ENCODE data around the gene EMD. TPM values are rescaled to one million over a fixed set of nuclear protein-coding genes. Genes with fewer than 3 reads are reported as not detected.
A peak's percentile ranks its signal among the peaks of the same experiment; 100 is the strongest.

The EMD gene
- total and polyA plus RNA-seq, 2 donors (not counting 1 experiment from before 2014, with no cell fraction given), result 26.4 to 72.1 TPM

DNA sequence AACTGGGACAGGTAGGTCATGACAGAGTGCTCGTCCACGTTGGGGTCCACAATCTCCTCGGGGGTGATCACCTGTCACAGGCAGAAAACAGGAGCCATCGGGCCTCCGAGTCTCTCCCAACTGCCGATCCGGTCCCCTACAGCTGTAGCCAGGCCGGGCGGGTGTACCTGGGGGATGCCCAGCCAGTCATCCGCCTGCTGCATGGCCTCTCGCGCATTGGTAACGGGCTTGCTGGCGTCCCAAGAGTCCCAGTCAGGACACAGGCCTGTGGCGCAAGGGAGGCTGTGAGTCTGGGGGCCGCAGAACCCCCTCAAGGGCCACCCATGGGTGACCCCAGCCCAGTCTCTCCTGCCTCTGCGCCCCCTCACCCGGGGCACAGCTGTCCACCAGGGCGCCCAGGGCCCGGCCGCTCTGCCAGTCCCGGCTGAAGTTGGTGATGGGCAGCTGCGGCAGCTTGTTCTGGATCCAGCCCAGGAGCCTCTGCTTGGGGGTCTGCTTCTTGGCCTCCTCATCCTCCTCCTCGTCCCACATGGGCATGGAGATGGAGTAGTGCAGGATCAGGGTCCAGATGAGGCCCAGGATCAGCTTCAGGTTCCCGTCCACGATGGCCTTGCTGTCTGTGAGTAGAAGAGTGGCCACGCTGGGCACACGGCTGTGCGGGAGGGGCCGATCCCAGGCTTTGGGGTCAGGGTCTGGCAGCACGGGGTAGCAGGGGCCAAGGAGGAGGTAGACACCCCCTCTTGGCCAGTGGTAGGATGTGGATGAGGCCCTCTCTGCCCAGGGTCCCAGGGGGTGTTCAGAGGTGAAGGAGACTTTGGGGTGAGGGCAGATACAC lies 11.4 kb upstream of the EMD start:
- H4K20me1 ChIP-seq (ENCODE audit: control insufficient read depth, extremely low read depth, insufficient read depth, low read length), result no peaks in the 10 kb centered on the region
- H3K9me3 ChIP-seq (ENCODE audit: control insufficient read depth, insufficient read depth, low read depth, low read length), result no peaks in the 10 kb centered on the region
- H2AFZ ChIP-seq (ENCODE audit: low read length), result no peak overlapping the region
- no peak for DNase-seq (ENCODE audit: low read depth in 2 of 2)
- TF ChIP-seq EZH2 (IDR thresholded peaks at IDR 0.05; ENCODE audit: low read length, missing control alignments), result no peak
- TF ChIP-seq, protein P1, sequence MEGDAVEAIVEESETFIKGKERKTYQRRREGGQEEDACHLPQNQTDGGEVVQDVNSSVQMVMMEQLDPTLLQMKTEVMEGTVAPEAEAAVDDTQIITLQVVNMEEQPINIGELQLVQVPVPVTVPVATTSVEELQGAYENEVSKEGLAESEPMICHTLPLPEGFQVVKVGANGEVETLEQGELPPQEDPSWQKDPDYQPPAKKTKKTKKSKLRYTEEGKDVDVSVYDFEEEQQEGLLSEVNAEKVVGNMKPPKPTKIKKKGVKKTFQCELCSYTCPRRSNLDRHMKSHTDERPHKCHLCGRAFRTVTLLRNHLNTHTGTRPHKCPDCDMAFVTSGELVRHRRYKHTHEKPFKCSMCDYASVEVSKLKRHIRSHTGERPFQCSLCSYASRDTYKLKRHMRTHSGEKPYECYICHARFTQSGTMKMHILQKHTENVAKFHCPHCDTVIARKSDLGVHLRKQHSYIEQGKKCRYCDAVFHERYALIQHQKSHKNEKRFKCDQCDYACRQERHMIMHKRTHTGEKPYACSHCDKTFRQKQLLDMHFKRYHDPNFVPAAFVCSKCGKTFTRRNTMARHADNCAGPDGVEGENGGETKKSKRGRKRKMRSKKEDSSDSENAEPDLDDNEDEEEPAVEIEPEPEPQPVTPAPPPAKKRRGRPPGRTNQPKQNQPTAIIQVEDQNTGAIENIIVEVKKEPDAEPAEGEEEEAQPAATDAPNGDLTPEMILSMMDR (conservative IDR thresholded peaks at IDR 0.05 in 1 of 2, IDR thresholded peaks at IDR 0.05 in 1 of 2; ENCODE audit: low read depth in 1 of 2, low read length in 2 of 2), result no peak
- peaks cover 36% of the 10 kb centered on the region for H3K36me3 ChIP-seq (ENCODE audit: control insufficient read depth, insufficient read depth, low read length)
- peak overlapping the region; percentile 85 for H3K9ac ChIP-seq (ENCODE audit: insufficient read depth, low read length)
- H3K27ac ChIP-seq (ENCODE audit: insufficient read depth, low read length), result peak overlapping the region; percentile 92
- peak overlapping the region; percentile 26 to 86 (median 66) for H3K4me3 ChIP-seq (replicated peaks in 1 of 4; ENCODE audit: control extremely low read depth in 1 of 4, insufficient read depth in 1 of 4, low read depth in 3 of 4, low read length in 4 of 4)
- no peaks in the 10 kb centered on the region for H3K27me3 ChIP-seq (ENCODE audit: control insufficient read depth, insufficient read depth, low read length)
- peaks cover 80% of the 10 kb centered on the region for H3K79me2 ChIP-seq (ENCODE audit: control insufficient read depth, insufficient read depth, low read length)
- peak overlapping the region; percentile 80 for H3K4me2 ChIP-seq (ENCODE audit: extremely low read depth, insufficient read depth, low read length)
- H3K4me1 ChIP-seq (ENCODE audit: control insufficient read depth, extremely low read depth, insufficient read depth, low read length), result peaks cover 6% of the 10 kb centered on the region

DNA sequence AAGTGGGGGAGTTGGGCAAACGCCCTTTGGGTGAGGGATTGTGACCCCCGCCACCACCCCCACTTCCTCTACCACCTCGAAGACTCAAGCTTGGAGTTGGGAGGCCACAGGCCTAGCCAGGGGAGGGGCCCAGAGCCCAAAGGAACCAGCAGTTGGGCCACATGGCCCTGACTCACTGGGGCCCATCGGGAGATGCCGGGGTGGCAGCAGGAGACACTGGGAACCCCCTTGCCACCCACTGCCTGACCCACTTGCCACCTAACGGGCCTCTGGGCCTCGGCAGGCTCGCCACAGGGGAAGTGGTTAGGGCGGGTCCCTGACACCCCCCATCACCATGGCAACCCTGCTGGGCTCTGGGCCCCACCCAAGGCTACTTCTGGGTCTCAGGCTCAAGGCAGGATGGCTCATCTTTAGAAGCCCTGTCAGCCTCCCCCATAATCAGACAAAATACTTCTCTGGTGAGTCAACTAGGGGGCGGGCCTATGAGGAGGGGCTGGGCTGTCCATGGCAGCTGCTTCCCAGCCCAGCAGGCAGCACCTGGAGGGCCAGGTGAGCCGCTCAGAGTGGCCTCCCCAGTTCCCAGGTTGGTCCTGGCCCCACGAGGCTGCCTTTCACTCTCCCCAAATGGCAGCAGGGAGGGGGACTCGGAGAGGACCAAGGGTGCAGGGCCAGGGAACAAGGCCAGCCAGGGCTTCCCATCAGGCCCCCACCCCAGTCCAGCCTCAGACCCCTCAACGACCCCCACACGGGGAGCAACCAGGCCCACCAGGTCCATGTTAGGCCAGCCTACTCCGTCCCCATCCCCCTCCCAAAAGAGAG lies 10.3 kb upstream of the EMD start:
- H4K20me1 ChIP-seq (ENCODE audit: control insufficient read depth, extremely low read depth, insufficient read depth, low read length), result no peaks in the 10 kb centered on the region
- peaks cover 77% of the 10 kb centered on the region for H3K79me2 ChIP-seq (ENCODE audit: control insufficient read depth, insufficient read depth, low read length)

More for the DNA sequence above, 10.3 kb upstream of the EMD start:
- H3K4me3 ChIP-seq (replicated peaks in 1 of 4; ENCODE audit: control extremely low read depth in 1 of 4, insufficient read depth in 1 of 4, low read depth in 3 of 4, low read length in 4 of 4), result peak overlapping the region; percentile 63 to 86 (median 66)
- no peak overlapping the region for H2AFZ ChIP-seq (ENCODE audit: low read length)
- peaks cover 6% of the 10 kb centered on the region for H3K4me1 ChIP-seq (ENCODE audit: control insufficient read depth, extremely low read depth, insufficient read depth, low read length)
- H3K27ac ChIP-seq (ENCODE audit: insufficient read depth, low read length), result peak overlapping the region; percentile 92
- H3K9ac ChIP-seq (ENCODE audit: insufficient read depth, low read length), result peak overlapping the region; percentile 85
- H3K9me3 ChIP-seq (ENCODE audit: control insufficient read depth, insufficient read depth, low read depth, low read length), result no peaks in the 10 kb centered on the region
- H3K27me3 ChIP-seq (ENCODE audit: control insufficient read depth, insufficient read depth, low read length), result no peaks in the 10 kb centered on the region
- TF ChIP-seq, protein P1 (conservative IDR thresholded peaks at IDR 0.05 in 1 of 2, IDR thresholded peaks at IDR 0.05 in 1 of 2; ENCODE audit: low read depth in 1 of 2, low read length in 2 of 2), result no peak
- no peak for TF ChIP-seq EZH2 (IDR thresholded peaks at IDR 0.05; ENCODE audit: low read length, missing control alignments)
- H3K4me2 ChIP-seq (ENCODE audit: extremely low read depth, insufficient read depth, low read length), result peak overlapping the region; percentile 48
- peaks cover 34% of the 10 kb centered on the region for H3K36me3 ChIP-seq (ENCODE audit: control insufficient read depth, insufficient read depth, low read length)
- peak; percentile 89 to 95 for DNase-seq (ENCODE audit: low read depth in 2 of 2)

Measured in fibroblast of lung (primary cell).